H1 (cell line): Measurements from ENCODE around the gene MYO9A. TPM values are rescaled to one million over a fixed set of nuclear protein-coding genes. Genes with fewer than 3 reads are reported as not detected.

ENCODE experiments used
- CTCF ChIA-PET: fragments of 300-600 bp; sonication (Branson Sonifier 250); formaldehyde crosslinking; loops from one replicate; lab custom pipeline; 2021; ENCODE audit not compliant: partially characterized antibody; lab: Charles Lee
- POLR2A ChIA-PET: fragments of 300-600 bp; sonication (Branson Sonifier 250); formaldehyde crosslinking; loops from one replicate; lab custom pipeline; 2021; ENCODE audit warnings: inconsistent platforms; ENCODE audit not compliant: partially characterized antibody; lab: Charles Lee
- DNase-seq, 2 experiments: peaks; one replicate each; pipeline versions ENCODE4 v3.0.0 to v3.0.0-alpha.2; 2010 to 2022; ENCODE audit warnings: low spot score in 2 of 2, low read depth in 1 of 2, mixed read lengths in 1 of 2
- FAIRE-seq: peaks from 2 replicates; lab custom pipeline; 2011; peaks lifted over from hg19 to GRCh38; lab: Jason Lieb, UNC
- H2AFZ ChIP-seq: 2 replicates; pipeline ENCODE4 v1.8.1; 2012; ENCODE audit warnings: low read length, inconsistent platforms
- H2AK5ac ChIP-seq: 2 replicates; pipeline ENCODE4 v1.6.1; 2013; ENCODE audit warnings: low read depth, low read length
- H2BK120ac ChIP-seq: replicated peaks from 2 replicates; pipeline ENCODE3; 2013; ENCODE audit warnings: low read depth, low read length, inconsistent platforms
- H2BK12ac ChIP-seq: 2 replicates; pipeline ENCODE4 v1.6.1; 2013; ENCODE audit warnings: low read depth, low read length
- H2BK15ac ChIP-seq: 2 replicates; pipeline ENCODE4 v1.6.1; 2013; ENCODE audit warnings: low read length
- H2BK20ac ChIP-seq: 2 replicates; pipeline ENCODE4 v1.6.1; 2013; ENCODE audit warnings: low read length
- H2BK5ac ChIP-seq: 2 replicates; pipeline ENCODE4 v1.6.1; 2013; ENCODE audit warnings: low read depth, low read length
- H3K14ac ChIP-seq: 2 replicates; pipeline ENCODE4 v1.6.1; 2013; ENCODE audit warnings: inconsistent platforms; ENCODE audit not compliant: insufficient read length
- H3K18ac ChIP-seq: 2 replicates; pipeline ENCODE4 v1.6.1; 2013; ENCODE audit warnings: low read length; ENCODE audit errors: extremely low read depth
- H3K23ac ChIP-seq: 2 replicates; pipeline ENCODE4 v1.6.1; 2013; ENCODE audit warnings: inconsistent platforms; ENCODE audit not compliant: insufficient read length
- H3K23me2 ChIP-seq: 2 replicates; pipeline ENCODE4 v1.6.1; 2013; ENCODE audit warnings: low read depth, low read length
- H3K27ac ChIP-seq: 2 replicates; pipeline ENCODE4 v1.6.1; 2011; ENCODE audit warnings: low read depth, low read length, inconsistent platforms
- H3K27me3 ChIP-seq, 4 experiments: replicated peaks in 1 of 4; 1 replicate in 1 of 4; 2 replicates in 3 of 4; pipeline versions ENCODE4 v1.6.1 to v1.8.1; 2011 to 2013; ENCODE audit warnings: low read length in 3 of 4, mild to moderate bottlenecking in 3 of 4, inconsistent platforms in 2 of 4, mixed read lengths in 2 of 4, moderate library complexity in 1 of 4; ENCODE audit not compliant: control insufficient read depth in 3 of 4, insufficient read depth in 3 of 4; ENCODE audit errors: extremely low read depth in 1 of 4
- H3K36me3 ChIP-seq, 4 experiments: 2 replicates each; pipeline versions ENCODE4 v1.6.1 to v1.8.1; 2011 to 2013; ENCODE audit warnings: mild to moderate bottlenecking in 4 of 4, low read length in 3 of 4, moderate library complexity in 2 of 4, control low read depth in 1 of 4, inconsistent platforms in 1 of 4; ENCODE audit not compliant: insufficient read depth in 4 of 4, control insufficient read depth in 2 of 4
- H3K4ac ChIP-seq: replicated peaks from 2 replicates; pipeline ENCODE3; 2013; ENCODE audit warnings: low read length, low read depth, mixed read lengths, inconsistent platforms; ENCODE audit not compliant: insufficient read length
- H3K4me1 ChIP-seq, 4 experiments: replicated peaks in 1 of 4; 1 replicate in 1 of 4; 2 replicates in 3 of 4; pipeline versions ENCODE4 v1.6.1 to v1.8.1; 2011 to 2013; ENCODE audit warnings: low read length in 3 of 4, inconsistent platforms in 2 of 4, mixed read lengths in 1 of 4; ENCODE audit not compliant: insufficient read depth in 4 of 4, control insufficient read depth in 3 of 4
- H3K4me2 ChIP-seq, 2 experiments: 2 replicates each; pipeline versions ENCODE4 v1.6.1 to v1.8.1; 2011 to 2013; ENCODE audit warnings: low read depth in 2 of 2, low read length in 2 of 2, control low read depth in 1 of 2, inconsistent platforms in 1 of 2, mild to moderate bottlenecking in 1 of 2; ENCODE audit not compliant: insufficient read depth in 1 of 2
- H3K4me3 ChIP-seq, 4 experiments: fragments of 200-600, 300-600 bp in 1 of 4; sonication (generic), shearing (Covaris generic), sonication (Bioruptor Twin) in 1 of 4; 2 replicates each; pipeline versions ENCODE4 v1.5.1 to v1.8.1; 2011 to 2016; ENCODE audit warnings: low read length in 4 of 4, low read depth in 3 of 4, control low read depth in 2 of 4, inconsistent platforms in 2 of 4, mild to moderate bottlenecking in 2 of 4, mixed read lengths in 1 of 4, moderate library complexity in 1 of 4; ENCODE audit not compliant: insufficient read depth in 2 of 4; ENCODE audit errors: extremely low read depth in 1 of 4
- H3K56ac ChIP-seq: replicated peaks from 2 replicates; pipeline ENCODE3; 2013; ENCODE audit warnings: low read depth, mild to moderate bottlenecking, mixed read lengths, low read length, inconsistent platforms; ENCODE audit not compliant: insufficient read length
- H3K79me1 ChIP-seq: 2 replicates; pipeline ENCODE4 v1.6.1; 2013; ENCODE audit warnings: low read depth, low read length, control low read depth
- H3K79me2 ChIP-seq, 2 experiments: 2 replicates each; pipeline versions ENCODE4 v1.6.1 to v1.8.1; 2012 to 2013; ENCODE audit warnings: low read length in 2 of 2, mild to moderate bottlenecking in 2 of 2, inconsistent platforms in 1 of 2; ENCODE audit not compliant: insufficient read depth in 2 of 2, control insufficient read depth in 1 of 2
- H3K9ac ChIP-seq, 4 experiments: replicated peaks in 1 of 4; 1 replicate in 1 of 4; 2 replicates in 3 of 4; pipeline versions ENCODE4 v1.6.1 to v1.8.1; 2011 to 2013; ENCODE audit warnings: low read depth in 3 of 4, low read length in 3 of 4, control low read depth in 2 of 4, mild to moderate bottlenecking in 2 of 4, moderate library complexity in 2 of 4, inconsistent platforms in 1 of 4; ENCODE audit errors: extremely low read depth in 1 of 4
- H3K9me3 ChIP-seq, 2 experiments: 2 replicates each; pipeline versions ENCODE4 v1.6.1 to v1.8.1; 2012 to 2013; ENCODE audit warnings: mild to moderate bottlenecking in 2 of 2, moderate library complexity in 2 of 2, control low read depth in 1 of 2, inconsistent platforms in 1 of 2, low read depth in 1 of 2, low read length in 1 of 2, mixed read lengths in 1 of 2; ENCODE audit not compliant: insufficient read depth in 2 of 2
- H4K20me1 ChIP-seq, 2 experiments: replicated peaks in 1 of 2; 2 replicates each; pipeline versions ENCODE3 to v1.8.1; 2011 to 2013; ENCODE audit warnings: inconsistent platforms in 2 of 2, low read length in 2 of 2, mild to moderate bottlenecking in 1 of 2; ENCODE audit not compliant: insufficient read depth in 2 of 2, control insufficient read depth in 1 of 2
- H4K5ac ChIP-seq: 2 replicates; pipeline ENCODE4 v1.6.1; 2013; ENCODE audit warnings: low read length, low read depth, mixed read lengths, inconsistent platforms; ENCODE audit not compliant: insufficient read length
- H4K8ac ChIP-seq: 2 replicates; pipeline ENCODE4 v1.8.0; 2013; ENCODE audit warnings: mild to moderate bottlenecking, moderate library complexity, low read length, inconsistent platforms; ENCODE audit not compliant: insufficient read depth; ENCODE audit errors: extremely low read depth
- H4K91ac ChIP-seq: replicated peaks from 2 replicates; pipeline ENCODE3; 2013; ENCODE audit warnings: low read length, mixed read lengths, inconsistent platforms; ENCODE audit not compliant: insufficient read length
- BACH1 ChIP-seq: IDR thresholded peaks from 2 replicates; pipeline ENCODE4 v1.6.1; 2012; ENCODE audit warnings: low read length, improper control_type of control experiment
- BCL11A ChIP-seq, 2 experiments: IDR thresholded peaks; one replicate each; pipeline ENCODE4 v1.6.1; 2011; ENCODE audit warnings: low read depth in 2 of 2, low read length in 2 of 2, mild to moderate bottlenecking in 2 of 2
- BRCA1 ChIP-seq: IDR thresholded peaks from 2 replicates; pipeline ENCODE4 v1.6.1; 2012; ENCODE audit warnings: low read depth, low read length, improper control_type of control experiment
- CHD1 ChIP-seq: IDR thresholded peaks from 2 replicates; pipeline ENCODE4 v1.6.1; 2012; ENCODE audit warnings: low read depth, low read length, improper control_type of control experiment
- JUN ChIP-seq: IDR thresholded peaks from 2 replicates; pipeline ENCODE4 v1.6.1; 2011; ENCODE audit warnings: low read depth, mild to moderate bottlenecking, improper control_type of control experiment, low read length
- POLR2AphosphoS5 ChIP-seq: IDR thresholded peaks from 2 replicates; pipeline ENCODE4 v1.6.1; 2011; ENCODE audit warnings: low read depth, low read length
- RAD21 ChIP-seq, 2 experiments: IDR thresholded peaks in 1 of 2; conservative IDR thresholded peaks in 1 of 2; 2 replicates each; pipeline ENCODE4 v1.6.1; 2011; ENCODE audit warnings: low read depth in 2 of 2, low read length in 2 of 2, improper control_type of control experiment in 1 of 2, inconsistent platforms in 1 of 2, mild to moderate bottlenecking in 1 of 2, moderate library complexity in 1 of 2
- RFX5 ChIP-seq: IDR thresholded peaks from 2 replicates; pipeline ENCODE4 v1.6.1; 2011; ENCODE audit warnings: low read depth, low read length, improper control_type of control experiment, borderline replicate concordance
- SIX5 ChIP-seq: IDR thresholded peaks from 2 replicates; pipeline ENCODE4 v1.6.1; 2011; ENCODE audit warnings: mild to moderate bottlenecking, low read depth, low read length
- SRF ChIP-seq: IDR thresholded peaks from 2 replicates; pipeline ENCODE4 v1.6.1; 2011; ENCODE audit warnings: mild to moderate bottlenecking, low read depth, low read length, moderate library complexity
- WGBS, 2 experiments: shearing (Covaris generic) in 1 of 2; methylation state at CpG; one replicate each; pipeline versions ENCODE4 v1.1.6 to v1.1.7; 2013 to 2015; ENCODE audit warnings: low lambda C conversion rate in 2 of 2, mixed read lengths in 2 of 2, inconsistent platforms in 1 of 2, low coverage in 1 of 2, missing lambda C conversion rate in 1 of 2; ENCODE audit not compliant: insufficient replicate concordance in 2 of 2, insufficient coverage in 1 of 2, insufficient read length in 1 of 2; ENCODE audit errors: extremely low coverage in 1 of 2, missing lambda C conversion rate in 1 of 2; 5-methylcytosine and 5-hydroxymethylcytosine counted together
- polyA plus RNA-seq, 7 experiments: library from polyadenylated mRNA; depleted of rRNA in 3 of 7; stranded (reverse) in 5 of 7; unstranded in 2 of 7; fragments of >200 nt in 5 of 7; fragments of 200-250 nt in 2 of 7; gene quantifications; 1 replicate in 5 of 7; 2 replicates in 1 of 7; 4 replicates in 1 of 7; pipeline versions ENCODE4 v1.2.1 to v1.2.3, GENCODE V29; 2011 to 2013; ENCODE audit warnings: missing spikeins in 2 of 7, mixed read lengths in 2 of 7
- total RNA-seq: library from RNA; stranded (reverse); fragmentation: NEBNext Ultra II Directional; extraction: Animal tissue kit (Norgen Biotek cat#: 25700); gene quantifications from 2 replicates; pipeline ENCODE4 v1.2.1, GENCODE V29; 2021

MYO9A gene
- total and polyA plus RNA-seq, 2 of the 8 experiments (the other 6 are each of a cell fraction or from before 2014, with no cell fraction given), result 3.9 to 26.0 TPM

DNA sequence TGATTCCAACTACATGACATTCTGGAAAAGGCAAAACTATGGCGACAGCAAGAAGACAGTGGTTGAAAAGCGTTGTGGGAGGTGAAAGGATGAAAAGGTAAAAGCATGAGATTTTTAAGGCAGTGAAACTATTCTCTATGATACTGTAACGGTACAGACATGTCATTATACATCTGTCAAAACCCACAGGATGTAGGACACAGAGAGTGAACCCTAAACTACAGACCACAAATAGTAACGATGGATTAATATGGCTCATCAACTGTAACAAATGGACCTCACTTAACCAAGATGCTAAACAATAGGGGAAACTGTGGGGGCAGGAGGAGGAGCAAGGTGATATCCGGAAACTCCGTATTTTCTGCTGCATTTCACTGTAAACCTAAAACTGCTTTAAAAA lies 39.1 kb downstream of the MYO9A start:
- Histone ChIP-seq H3K27ac (no peak overlapping the region), H4K5ac (no peak overlapping the region), H3K79me2 (no peaks in the 10 kb centered on the region), H3K9me3 (no peaks in the 10 kb centered on the region), H2AFZ (no peak overlapping the region), H3K36me3 (no peaks in the 10 kb centered on the region), H3K4me3 (no peak overlapping the region), H2BK20ac (no peak overlapping the region), H4K91ac (no peak overlapping the region), H3K4me2 (no peak overlapping the region), H3K23ac (no peak overlapping the region), H2BK5ac (no peak overlapping the region), H2AK5ac (no peak overlapping the region), H4K20me1 (no peaks in the 10 kb centered on the region), H3K27me3 (no peaks in the 10 kb centered on the region), H3K4ac (no peak overlapping the region), H3K14ac (no peak overlapping the region), H3K23me2 (no peaks in the 10 kb centered on the region), H2BK120ac (no peak overlapping the region), H2BK15ac (no peak overlapping the region), H2BK12ac (no peak overlapping the region), H4K8ac (no peak overlapping the region), H3K4me1 (no peaks in the 10 kb centered on the region), H3K56ac (no peak overlapping the region), H3K18ac (no peak overlapping the region), H3K9ac (no peak overlapping the region), H3K79me1 (no peaks in the 10 kb centered on the region)
- FAIRE-seq (no peak), DNase-seq (no peak)
- ChIA-PET CTCF (interaction anchor here (0.7 kb wide), 1 partner anchor 13 kb away, joined by 3 read pairs; no protein-coding TSS in a partner anchor), POLR2A (no interaction called here)
- 86 to 100% methylated on average over 1 to 6 of the region's 6 CpGs for WGBS, 2 experiments
- no peak for TF ChIP-seq JUN
- TF ChIP-seq POLR2AphosphoS5, result no peak
- TF ChIP-seq BRCA1, result no peak
- TF ChIP-seq RFX5, result no peak
- TF ChIP-seq RAD21 (IDR thresholded peaks at IDR 0.05 in 1 of 2, conservative IDR thresholded peaks at IDR 0.05 in 1 of 2; ENCODE audit: low read depth in 2 of 2, low read length in 2 of 2), result no peak
- no peak for TF ChIP-seq SRF
- no peak for TF ChIP-seq BCL11A (IDR thresholded peaks at IDR 0.05; ENCODE audit: low read depth in 2 of 2, low read length in 2 of 2)
- no peak for TF ChIP-seq BACH1
- TF ChIP-seq SIX5, result no peak
- no peak for TF ChIP-seq CHD1
